HL-60/S4 (cell line): ENCODE data around the gene INPP5E.

Experiments
- in situ Hi-C: fragments of 300-500 bp; cut with MboI; formaldehyde crosslinking; loops from 2 replicates; pipeline ENCODE4 v1.14.3; 2022; ENCODE audit warnings: low sequenced_read_pairs

The INPP5E gene

DNA sequence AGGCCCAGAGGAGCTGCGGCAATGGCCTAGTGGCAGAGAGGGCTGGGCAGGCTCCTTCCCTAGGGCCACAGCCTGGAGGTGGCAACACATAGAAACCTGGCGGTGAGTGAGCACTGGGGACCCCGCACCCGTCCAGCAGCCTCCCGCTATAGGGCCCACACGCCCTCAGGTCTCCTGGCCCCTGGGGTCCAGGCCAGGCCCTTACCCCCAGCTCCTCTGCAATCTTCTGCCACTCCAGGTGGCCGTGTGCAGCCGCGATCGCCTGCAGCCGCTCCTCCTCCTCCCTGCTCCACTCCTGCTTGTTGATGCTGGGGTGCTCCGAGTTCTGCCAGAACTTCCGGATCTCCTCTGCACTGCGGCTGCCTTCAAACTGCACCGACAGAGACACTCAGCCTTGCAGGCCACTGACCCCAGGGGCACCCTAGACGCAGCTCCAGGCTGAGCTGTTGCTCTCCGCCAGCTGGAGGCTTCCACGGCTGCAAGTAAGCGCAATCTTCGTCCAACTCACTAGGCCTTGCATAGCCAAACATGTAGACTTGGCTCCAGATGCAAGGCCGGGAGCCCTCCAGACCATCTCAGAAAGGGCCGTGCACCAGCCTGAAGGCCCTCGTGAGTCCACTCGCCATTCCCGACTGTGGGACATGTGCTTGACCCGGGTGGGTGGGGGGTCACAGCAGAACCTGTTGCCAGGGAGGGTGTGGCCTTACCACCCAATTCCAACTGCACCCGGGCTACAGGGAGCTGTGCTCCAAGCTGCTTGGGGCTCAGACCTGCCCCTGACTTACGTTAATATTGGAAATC is 47.7 kb downstream of the INPP5E start:
- in situ Hi-C loops = no loop called here

DNA sequence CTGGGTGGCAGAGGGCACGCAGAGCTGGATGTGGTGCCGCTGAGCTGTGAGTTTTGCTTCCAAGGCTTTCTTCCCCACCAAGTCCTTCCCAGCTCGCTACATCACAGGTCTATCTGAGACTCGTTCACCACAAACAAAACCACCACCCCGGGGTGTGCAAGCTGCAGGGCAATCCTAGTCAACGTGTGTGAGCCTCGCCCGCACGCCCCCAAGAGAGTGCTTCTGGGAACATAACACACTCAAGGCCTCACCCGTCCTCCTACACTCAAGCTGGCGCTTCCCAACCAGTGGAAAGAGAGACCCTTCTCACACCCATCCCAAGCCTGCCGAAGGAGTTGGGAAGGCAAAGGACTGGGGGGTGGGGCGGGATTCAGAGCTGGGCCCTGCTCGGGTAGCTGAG is 50.2 kb downstream of the INPP5E start:
- in situ Hi-C loops = no loop called here

DNA sequence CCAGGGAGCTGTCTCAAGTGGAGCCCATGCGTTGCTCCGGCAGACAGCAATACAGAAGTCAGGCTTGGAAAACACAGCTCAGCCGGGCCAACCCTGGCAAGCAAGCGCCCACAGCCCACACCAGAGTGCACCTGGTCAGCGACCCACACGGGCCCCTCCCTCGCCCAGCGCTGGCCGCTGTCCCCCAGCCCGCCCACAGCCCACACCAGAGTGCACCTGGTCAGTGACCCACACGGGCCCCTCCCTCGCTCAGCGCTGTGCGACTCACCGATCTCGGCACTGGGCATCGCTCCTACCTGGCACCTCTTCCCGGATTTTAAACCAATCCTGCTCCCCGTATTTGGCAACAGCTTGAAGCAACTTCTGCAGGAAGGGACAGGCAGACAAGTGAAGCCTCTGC is 52.4 kb downstream of the INPP5E start:
- in situ Hi-C loops = no loop called here

DNA sequence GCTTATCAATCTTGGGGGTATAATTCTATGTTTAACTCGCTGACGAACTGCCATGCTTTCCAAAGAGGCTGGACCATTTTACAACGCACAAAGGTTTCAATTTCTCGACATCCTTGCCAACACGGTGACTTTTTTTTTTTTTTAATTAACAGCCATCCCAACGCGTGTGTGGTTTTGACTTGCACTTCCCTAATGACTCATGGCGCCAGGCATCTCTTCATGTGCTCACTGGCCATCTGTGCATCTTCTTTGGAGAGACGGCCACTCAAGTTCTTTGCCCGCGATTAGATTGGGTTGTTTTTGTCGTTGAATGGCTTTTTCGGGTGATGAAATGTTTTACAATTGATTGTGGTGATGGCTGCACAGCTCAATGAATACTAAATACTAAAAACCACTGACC is 53.6 kb downstream of the INPP5E start:
- in situ Hi-C loops = no loop called here

DNA sequence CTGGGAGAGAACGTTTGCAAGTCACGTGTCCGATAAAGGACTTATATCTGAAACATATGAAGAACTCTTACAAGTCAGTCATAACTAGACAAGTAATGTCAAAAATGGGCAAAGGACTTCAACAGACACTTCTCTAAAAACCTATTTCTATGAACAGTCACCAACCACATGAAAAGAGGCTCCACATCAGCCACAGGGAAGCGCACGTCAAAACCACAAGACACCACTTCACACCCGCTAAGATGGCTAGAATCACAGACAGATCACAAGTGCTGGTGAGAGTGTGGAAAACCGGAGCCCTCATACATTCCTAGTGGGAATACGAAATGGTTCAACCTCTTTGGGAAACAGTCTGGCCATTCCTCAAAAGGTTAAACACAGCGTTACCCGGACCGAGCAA is 54.6 kb downstream of the INPP5E start:
- in situ Hi-C loops = no loop called here

DNA sequence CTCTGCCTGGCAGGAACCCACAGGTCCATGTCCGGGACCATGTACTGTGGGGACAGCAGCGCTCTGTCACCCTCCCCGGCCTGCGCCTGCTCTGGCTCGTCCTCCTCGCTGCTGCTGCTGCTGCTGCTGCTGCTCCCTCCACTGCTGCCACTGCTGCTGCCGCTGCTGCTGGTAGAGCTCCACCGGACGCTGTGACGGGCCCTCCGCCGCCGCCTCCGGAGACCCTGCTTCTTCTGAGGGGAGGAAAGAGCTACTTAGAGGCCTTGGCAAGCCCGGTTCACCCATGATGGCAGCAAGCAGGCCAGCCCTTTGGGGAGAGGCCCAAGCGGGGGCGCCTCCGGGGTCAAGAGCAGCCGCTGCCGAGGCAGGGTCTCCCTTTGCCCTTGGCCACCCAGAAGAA is 56.2 kb downstream of the INPP5E start:
- in situ Hi-C loops = no loop called here

DNA sequence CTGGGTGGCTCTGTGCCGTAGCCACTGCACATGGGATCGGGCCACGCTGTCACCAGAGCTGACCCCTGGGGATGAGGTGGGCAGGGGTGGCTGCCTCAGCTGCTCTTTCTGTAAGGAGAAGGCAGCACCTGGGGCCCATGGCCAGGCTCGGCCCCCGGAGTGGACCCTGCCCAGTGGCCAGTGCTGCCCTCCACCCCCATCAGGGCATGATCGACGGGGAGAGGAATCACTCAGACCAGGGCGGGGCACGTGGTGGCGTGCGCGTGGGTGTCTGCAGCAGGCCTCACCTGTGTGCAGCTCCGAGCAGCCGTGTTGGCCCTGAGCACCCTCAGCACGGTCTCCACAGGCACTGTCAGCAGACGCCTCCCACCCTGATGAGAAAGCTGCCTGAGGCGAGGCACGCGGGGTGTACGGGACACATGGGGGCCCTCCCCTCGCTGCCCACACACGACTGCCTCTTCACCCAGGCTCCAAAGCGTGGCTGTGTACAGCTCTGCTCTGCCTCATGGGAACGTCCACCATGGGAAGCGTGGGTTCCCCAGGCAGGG is 57.6 kb downstream of the INPP5E start:
- in situ Hi-C loops = no loop called here

DNA sequence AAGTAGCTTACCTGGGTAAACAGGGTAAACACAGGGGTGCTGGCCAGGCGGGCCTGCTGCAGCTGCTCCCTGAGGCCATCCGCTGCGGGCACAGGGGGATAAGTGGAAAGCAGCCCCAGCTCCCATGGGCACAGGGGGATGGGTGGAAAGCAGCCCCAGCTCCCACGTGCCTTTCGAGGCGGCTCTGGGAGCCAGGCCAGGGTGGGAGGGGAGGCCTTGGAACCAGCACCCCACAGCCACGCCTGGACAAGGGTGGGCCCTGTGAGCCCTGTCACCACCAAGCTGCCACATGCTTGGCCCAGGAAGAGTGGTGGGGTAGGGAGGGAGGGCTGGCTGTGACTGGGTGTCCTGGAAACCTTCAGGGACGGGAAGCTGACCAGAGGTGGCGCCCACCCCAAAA is 58.3 kb downstream of the INPP5E start:
- in situ Hi-C loops = no loop called here

DNA sequence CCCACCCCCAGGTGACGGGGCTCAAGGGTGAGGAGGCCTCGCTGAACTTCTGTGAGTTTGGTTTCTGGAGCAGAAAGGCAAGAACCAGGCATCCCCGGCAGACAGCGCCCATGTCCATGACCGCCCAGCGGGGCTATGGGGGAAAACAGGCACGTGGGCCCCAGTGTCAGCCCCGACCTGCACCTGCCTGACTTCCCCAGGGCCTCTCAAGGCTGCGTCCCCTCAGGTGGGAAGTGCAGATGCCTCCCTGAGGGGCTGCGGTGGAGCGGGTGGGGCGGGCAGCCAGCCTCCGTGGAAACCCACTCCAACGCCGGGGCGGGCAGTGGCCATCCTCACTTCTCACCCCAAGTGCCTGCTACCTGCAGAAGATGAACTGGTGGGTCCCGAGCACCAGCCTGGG is 59.3 kb downstream of the INPP5E start:
- in situ Hi-C loops = no loop called here

DNA sequence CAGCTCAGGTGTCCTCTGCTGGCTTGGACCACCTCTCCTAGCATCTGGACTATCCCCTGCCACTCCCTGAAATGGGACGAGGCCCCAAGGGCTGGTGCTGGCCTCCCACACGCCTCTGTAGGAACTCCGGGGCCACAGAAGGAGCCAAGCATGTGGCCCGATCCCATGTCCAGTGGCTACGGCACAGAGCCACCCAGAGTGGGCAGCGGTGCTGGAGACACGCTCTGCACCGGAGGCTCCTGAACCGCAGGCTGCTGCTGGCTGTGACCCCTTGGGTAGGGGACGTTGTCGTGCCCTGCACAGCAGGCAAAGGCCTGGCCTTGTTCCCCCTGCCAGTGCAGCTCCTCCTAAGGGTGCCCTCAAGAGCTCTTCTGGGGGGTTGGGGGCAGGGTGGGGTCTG is 59.8 kb downstream of the INPP5E start:
- in situ Hi-C loops = no loop called here

DNA sequence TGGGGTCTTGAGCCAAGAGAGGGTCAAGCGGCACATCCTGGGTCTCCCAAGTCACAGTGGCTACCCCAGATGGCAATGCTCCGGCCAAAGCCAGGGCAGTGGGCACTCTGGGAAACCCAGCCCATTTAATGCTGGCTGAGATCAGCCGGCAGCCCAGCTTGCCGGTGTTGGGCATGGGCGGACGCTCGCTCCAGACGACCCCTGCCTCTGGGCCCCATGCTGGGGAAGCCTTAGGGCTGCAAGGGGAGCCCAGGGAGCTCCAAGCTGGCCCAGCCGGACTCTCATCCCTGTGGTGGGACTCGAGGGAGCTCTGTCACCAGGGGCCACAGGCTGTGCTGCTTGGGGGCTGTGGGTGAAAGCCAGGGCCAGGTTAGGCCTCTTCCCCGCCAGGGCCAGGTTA is 60.2 kb downstream of the INPP5E start:
- in situ Hi-C loops = no loop called here

DNA sequence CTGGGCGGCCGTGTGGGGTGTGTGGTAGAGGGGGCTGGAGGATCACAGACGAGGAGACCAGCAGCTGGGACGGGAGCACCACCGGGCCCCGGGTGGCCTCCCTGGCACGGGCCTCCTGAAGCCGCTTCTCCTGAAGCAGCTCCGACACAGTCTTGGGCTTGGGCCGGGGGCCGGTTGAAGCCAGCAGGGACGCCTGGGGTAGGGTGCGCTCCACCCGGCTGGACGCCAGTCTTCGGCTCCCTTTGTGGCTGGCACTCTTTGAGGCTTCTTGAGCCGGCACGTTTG is 60.7 kb downstream of the INPP5E start:
- in situ Hi-C loops = no loop called here
